HepG2 (cell line): ENCODE data around the gene SEPHS1. TPM values are rescaled to one million over a fixed set of nuclear protein-coding genes. Genes with fewer than 3 reads are reported as not detected.

Experiments used
- AGO1 ChIP-seq: fragments of 200-400 bp; formaldehyde crosslinking; IDR thresholded peaks from 2 replicates; pipeline ENCODE4 v1.6.1; 2017; ENCODE audit warnings: mild to moderate bottlenecking, low read depth, low read length, moderate library complexity; ENCODE audit not compliant: poor library complexity, severe bottlenecking
- CBX1 ChIP-seq: IDR thresholded peaks from one replicate; pipeline ENCODE4 v1.6.1; 2016; ENCODE audit warnings: antibody characterized with exemption, low read depth
- FOXP1 ChIP-seq, 2 experiments: fragments of 450-650 bp in 1 of 2; IDR thresholded peaks; 2 replicates each; pipeline ENCODE4 v1.6.1; 2017 to 2018; ENCODE audit warnings: antibody characterized with exemption in 1 of 2
- GPN1 ChIP-seq: sonication (generic); formaldehyde crosslinking; IDR thresholded peaks from 2 replicates; pipeline ENCODE4 v1.5.1; 2020; ENCODE audit warnings: missing genetic modification reagents, borderline replicate concordance
- MIXL1 ChIP-seq: IDR thresholded peaks from 2 replicates; pipeline ENCODE4 v1.6.1; 2016
- MTA3 ChIP-seq: sonication (generic); formaldehyde crosslinking; IDR thresholded peaks from 2 replicates; pipeline ENCODE4 v1.4.0; 2020; ENCODE audit warnings: missing genetic modification reagents
- MXD4 ChIP-seq: IDR thresholded peaks from 2 replicates; pipeline ENCODE4 v1.6.1; 2016; ENCODE audit warnings: mild to moderate bottlenecking, missing biosample characterization, missing genetic modification reagents
- NPAS2 ChIP-seq: sonication (generic); formaldehyde crosslinking; IDR thresholded peaks from 2 replicates; pipeline ENCODE4 v1.8.0; 2022; ENCODE audit warnings: mild to moderate bottlenecking, missing genetic modification reagents, borderline replicate concordance
- POGK ChIP-seq: sonication (generic); formaldehyde crosslinking; conservative IDR thresholded peaks from 2 replicates; pipeline ENCODE4 v1.8.0; 2022; ENCODE audit warnings: mild to moderate bottlenecking, moderate library complexity, missing genetic modification reagents
- PRDM4 ChIP-seq: sonication (generic); formaldehyde crosslinking; IDR thresholded peaks from 2 replicates; pipeline ENCODE4 v1.9.0; 2021; ENCODE audit warnings: missing genetic modification reagents, borderline replicate concordance
- RXRB ChIP-seq: IDR thresholded peaks from 2 replicates; pipeline ENCODE4 v1.6.1; 2016; ENCODE audit warnings: borderline replicate concordance, missing genetic modification reagents, missing compliant biosample characterization
- SALL1 ChIP-seq: sonication (generic); formaldehyde crosslinking; IDR thresholded peaks from 2 replicates; pipeline ENCODE4 v1.8.0; 2022; ENCODE audit warnings: mild to moderate bottlenecking, missing genetic modification reagents
- SMAD3 ChIP-seq: sonication (generic); formaldehyde crosslinking; IDR thresholded peaks from 2 replicates; pipeline ENCODE4 v1.4.0; 2020; ENCODE audit warnings: missing genetic modification reagents
- XBP1 ChIP-seq: sonication (generic); formaldehyde crosslinking; IDR thresholded peaks from 2 replicates; pipeline ENCODE4 v1.5.0; 2020; ENCODE audit warnings: missing genetic modification reagents
- ZBTB4 ChIP-seq: sonication (generic); formaldehyde crosslinking; IDR thresholded peaks from 2 replicates; pipeline ENCODE4 v1.4.0; 2020; ENCODE audit warnings: missing genetic modification reagents, mild to moderate bottlenecking, borderline replicate concordance
- ZNF17 ChIP-seq: sonication (generic); formaldehyde crosslinking; IDR thresholded peaks from 2 replicates; pipeline ENCODE4 v1.5.0; 2020; ENCODE audit warnings: mild to moderate bottlenecking, missing genetic modification reagents
- ZNF362 ChIP-seq: sonication (generic); formaldehyde crosslinking; IDR thresholded peaks from 2 replicates; pipeline ENCODE4 v1.4.0; 2020; ENCODE audit warnings: missing genetic modification reagents, mild to moderate bottlenecking, borderline replicate concordance
- ZNF510 ChIP-seq: sonication (generic); formaldehyde crosslinking; IDR thresholded peaks from 2 replicates; pipeline ENCODE4 v1.4.0; 2020; ENCODE audit warnings: low read depth, mild to moderate bottlenecking, missing genetic modification reagents
- ZNF577 ChIP-seq: sonication (generic); formaldehyde crosslinking; IDR thresholded peaks from 2 replicates; pipeline ENCODE4 v1.4.0; 2020; ENCODE audit warnings: mild to moderate bottlenecking, low read depth, missing genetic modification reagents, borderline replicate concordance
- ZNF773 ChIP-seq: sonication (generic); formaldehyde crosslinking; IDR thresholded peaks from 2 replicates; pipeline ENCODE4 v1.4.0; 2020; ENCODE audit warnings: missing genetic modification reagents, borderline replicate concordance
- ZNF850 ChIP-seq: sonication (generic); formaldehyde crosslinking; conservative IDR thresholded peaks from 2 replicates; pipeline ENCODE4 v1.9.0; 2021; ENCODE audit warnings: mild to moderate bottlenecking, missing genetic modification reagents
- ZZZ3 ChIP-seq: sonication (generic); formaldehyde crosslinking; IDR thresholded peaks from 2 replicates; pipeline ENCODE4 v1.4.0; 2020; ENCODE audit warnings: missing genetic modification reagents, mild to moderate bottlenecking, borderline replicate concordance
- polyA plus RNA-seq, 8 experiments: library from polyadenylated mRNA; depleted of rRNA in 3 of 8; stranded (reverse) in 7 of 8; unstranded in 1 of 8; fragments of >200 nt; fragmentation: Illumina TruSeq in 4 of 8; extraction: Trizol in 4 of 8; gene quantifications; 2 replicates each; pipeline versions ENCODE4 v1.2.1 to v1.2.3, GENCODE V29; 2011 to 2016; ENCODE audit warnings: low read depth in 4 of 8, missing spikeins in 1 of 8, mixed read lengths in 1 of 8; ENCODE audit not compliant: insufficient read depth in 1 of 8
- total RNA-seq, 5 experiments: library from RNA; depleted of rRNA; stranded (reverse); fragments of >200 nt; fragmentation: Illumina TruSeq; extraction: Trizol; gene quantifications; 2 replicates each; pipeline ENCODE4 v1.2.3, GENCODE V29; 2016; ENCODE audit warnings: low read depth in 1 of 5

The SEPHS1 gene
- total and polyA plus RNA-seq, 2 of the 13 experiments (the other 11 are each of a cell fraction or from before 2014, with no cell fraction given), result 57.8 to 61.5 TPM

GRCh38 chr10:13298748-13299436 lies 49.2 kb downstream of the SEPHS1 start (continued):
- no peak for TF ChIP-seq XBP1 (CRISPR knock-in tag)
- no peak for TF ChIP-seq PRDM4 (CRISPR knock-in tag)
- TF ChIP-seq RXRB (CRISPR knock-in tag), result peak; percentile 53; the same call in 1 of the 2 replicates
- no peak for TF ChIP-seq POGK (CRISPR knock-in tag)
- TF ChIP-seq SMAD3 (CRISPR knock-in tag), result no peak
- TF ChIP-seq ZNF773, result no peak
- TF ChIP-seq MIXL1 (CRISPR knock-in tag), result 0 out of 2 replicates have a peak, but pooled peaks have one; percentile 23
- no peak for TF ChIP-seq ZNF362 (CRISPR knock-in tag)
- TF ChIP-seq ZNF850, result no peak
- TF ChIP-seq ZNF17, result no peak
- no peak for TF ChIP-seq SALL1 (CRISPR knock-in tag)
- TF ChIP-seq ZBTB4 (CRISPR knock-in tag), result no peak
- TF ChIP-seq CBX1, result no peak
- TF ChIP-seq ZNF510 (CRISPR knock-in tag), result 0 out of 2 replicates have a peak, but pooled peaks have one; percentile 3
- TF ChIP-seq FOXP1 (IDR thresholded peaks at IDR 0.05), result no peak
- TF ChIP-seq FOXP1 (CRISPR knock-in tag; IDR thresholded peaks at IDR 0.05), result 0 out of 2 replicates have a peak, but pooled peaks have one; percentile 6
- TF ChIP-seq NPAS2 (CRISPR knock-in tag), result no peak
- no peak for TF ChIP-seq ZZZ3 (CRISPR knock-in tag)
- TF ChIP-seq AGO1, result no peak
- no peak for TF ChIP-seq ZNF577 (CRISPR knock-in tag)
- TF ChIP-seq GPN1, result no peak
- no peak for TF ChIP-seq MXD4 (CRISPR knock-in tag)
- TF ChIP-seq MTA3 (CRISPR knock-in tag), result no peak
